Measurements from ENCODE around the gene ACAD8.

ACAD8 gene

DNA sequence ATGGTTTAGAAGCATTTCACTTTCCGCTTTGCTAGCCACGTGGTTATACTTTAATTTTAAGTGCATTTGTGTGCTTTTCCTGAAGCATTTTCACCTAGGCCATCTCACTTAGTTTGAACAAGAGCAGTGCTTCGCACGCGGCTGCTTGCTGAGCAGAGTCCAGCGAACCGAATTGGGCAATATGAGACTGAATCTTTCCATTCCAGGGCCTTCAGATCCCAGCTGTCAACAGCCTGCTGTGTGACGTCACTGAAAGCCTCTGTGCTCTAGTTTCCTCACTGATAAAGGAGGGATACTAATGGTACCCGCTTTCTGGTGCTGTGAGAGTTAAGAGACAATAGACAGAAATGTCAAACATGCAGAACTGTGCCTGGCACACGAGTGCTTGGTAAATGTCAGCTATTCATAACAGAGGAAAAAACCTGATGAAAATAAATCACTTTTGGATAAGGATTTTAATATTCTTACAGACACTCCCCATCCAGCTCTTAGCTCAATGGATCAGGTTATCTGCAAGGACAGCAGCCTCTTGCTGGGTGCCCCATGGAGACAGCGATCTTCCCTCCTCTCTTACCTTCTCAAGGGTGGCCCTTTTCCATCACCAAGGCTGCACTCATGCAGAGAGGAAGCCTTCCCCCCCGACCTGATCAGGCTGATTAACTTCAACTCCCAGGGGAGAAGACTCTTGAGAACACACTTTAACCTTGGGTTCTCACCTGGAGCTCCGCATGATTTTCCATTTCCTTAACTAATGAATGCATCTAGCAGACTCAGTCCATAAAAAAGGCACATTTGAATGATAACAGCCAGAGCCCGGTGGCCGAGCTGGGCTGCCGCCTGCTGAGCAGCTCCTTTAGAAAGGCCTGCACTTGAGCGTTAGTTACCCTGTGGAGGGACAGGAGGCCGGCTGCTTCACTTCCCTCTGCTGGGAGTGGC, 19.3 kb downstream of the ACAD8 start:
- no peak overlapping the region for H3K4me3 ChIP-seq (ENCODE audit: low read depth, low read length)
- TF ChIP-seq, protein P1, sequence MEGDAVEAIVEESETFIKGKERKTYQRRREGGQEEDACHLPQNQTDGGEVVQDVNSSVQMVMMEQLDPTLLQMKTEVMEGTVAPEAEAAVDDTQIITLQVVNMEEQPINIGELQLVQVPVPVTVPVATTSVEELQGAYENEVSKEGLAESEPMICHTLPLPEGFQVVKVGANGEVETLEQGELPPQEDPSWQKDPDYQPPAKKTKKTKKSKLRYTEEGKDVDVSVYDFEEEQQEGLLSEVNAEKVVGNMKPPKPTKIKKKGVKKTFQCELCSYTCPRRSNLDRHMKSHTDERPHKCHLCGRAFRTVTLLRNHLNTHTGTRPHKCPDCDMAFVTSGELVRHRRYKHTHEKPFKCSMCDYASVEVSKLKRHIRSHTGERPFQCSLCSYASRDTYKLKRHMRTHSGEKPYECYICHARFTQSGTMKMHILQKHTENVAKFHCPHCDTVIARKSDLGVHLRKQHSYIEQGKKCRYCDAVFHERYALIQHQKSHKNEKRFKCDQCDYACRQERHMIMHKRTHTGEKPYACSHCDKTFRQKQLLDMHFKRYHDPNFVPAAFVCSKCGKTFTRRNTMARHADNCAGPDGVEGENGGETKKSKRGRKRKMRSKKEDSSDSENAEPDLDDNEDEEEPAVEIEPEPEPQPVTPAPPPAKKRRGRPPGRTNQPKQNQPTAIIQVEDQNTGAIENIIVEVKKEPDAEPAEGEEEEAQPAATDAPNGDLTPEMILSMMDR (IDR thresholded peaks at IDR 0.05; ENCODE audit: low read depth, low read length), result no peak
- TF ChIP-seq POLR2A (IDR thresholded peaks at IDR 0.05; ENCODE audit: extremely low read depth, insufficient read length), result no peak
- no peak for TF ChIP-seq MAX (IDR thresholded peaks at IDR 0.05; ENCODE audit: low read depth, low read length)
- no peak for TF ChIP-seq MYC (IDR thresholded peaks at IDR 0.05; ENCODE audit: low read depth, low read length)
- no peak for DNase-seq (ENCODE audit: low read depth)

GRCh38 chr11:134273317-134273712, 19.9 kb downstream of the ACAD8 start:
- H3K4me3 ChIP-seq (ENCODE audit: low read depth, low read length), result no peak overlapping the region
- no peak for DNase-seq (ENCODE audit: low read depth)
- TF ChIP-seq, protein P1 (IDR thresholded peaks at IDR 0.05; ENCODE audit: low read depth, low read length), result no peak
- TF ChIP-seq POLR2A (IDR thresholded peaks at IDR 0.05; ENCODE audit: extremely low read depth, insufficient read length), result no peak
- TF ChIP-seq MAX (IDR thresholded peaks at IDR 0.05; ENCODE audit: low read depth, low read length), result no peak
- TF ChIP-seq MYC (IDR thresholded peaks at IDR 0.05; ENCODE audit: low read depth, low read length), result no peak

DNA sequence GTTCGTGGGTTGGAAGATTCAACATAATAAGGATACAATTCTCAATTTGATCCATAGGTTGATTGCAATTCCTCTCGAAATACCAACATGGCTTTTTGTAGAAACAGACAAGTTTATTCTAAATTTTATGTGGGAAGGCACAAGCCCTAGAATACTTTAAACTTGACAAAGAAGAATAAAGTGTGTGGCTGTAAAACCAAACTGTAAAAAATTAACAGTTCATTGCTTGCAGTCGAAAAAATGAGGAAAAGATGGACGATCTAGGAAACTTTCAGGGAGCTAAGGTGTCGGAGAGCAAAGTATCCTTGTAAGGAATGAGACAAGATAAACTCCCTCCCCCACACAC, 21.8 kb downstream of the ACAD8 start:
- DNase-seq (ENCODE audit: low read depth), result no peak
- no peak overlapping the region for H3K4me3 ChIP-seq (ENCODE audit: low read depth, low read length)
- TF ChIP-seq POLR2A (IDR thresholded peaks at IDR 0.05; ENCODE audit: extremely low read depth, insufficient read length), result no peak
- TF ChIP-seq MAX (IDR thresholded peaks at IDR 0.05; ENCODE audit: low read depth, low read length), result no peak

- TF ChIP-seq POLR2A (IDR thresholded peaks at IDR 0.05; ENCODE audit: extremely low read depth, insufficient read length) (no peak), MYC (IDR thresholded peaks at IDR 0.05; ENCODE audit: low read depth, low read length) (no peak), MAX (IDR thresholded peaks at IDR 0.05; ENCODE audit: low read depth, low read length) (no peak)
- TF ChIP-seq, protein P1 (IDR thresholded peaks at IDR 0.05; ENCODE audit: low read depth, low read length), result no peak
- no peak for DNase-seq (ENCODE audit: low read depth)
- H3K4me3 ChIP-seq (ENCODE audit: low read depth, low read length), result no peak within 1 kb of the TSS
These were observed 22.4 kb downstream of the ACAD8 start, which contains the start of gene GLB1L3 for GRCh38 chr11:134275534-134276395. GLB1L3 (plus strand) TSS chr11:134276379; CDS start chr11:134276741, 362 bp downstream.

- no peak for DNase-seq (ENCODE audit: low read depth)
- H3K4me3 ChIP-seq (ENCODE audit: low read depth, low read length), result no peak overlapping the region
- TF ChIP-seq, protein P1 (IDR thresholded peaks at IDR 0.05; ENCODE audit: low read depth, low read length), result no peak
- TF ChIP-seq POLR2A (IDR thresholded peaks at IDR 0.05; ENCODE audit: extremely low read depth, insufficient read length) (no peak), MYC (IDR thresholded peaks at IDR 0.05; ENCODE audit: low read depth, low read length) (no peak), MAX (IDR thresholded peaks at IDR 0.05; ENCODE audit: low read depth, low read length) (no peak)
These were observed 23.2 kb downstream of the ACAD8 start for GRCh38 chr11:134276396-134277182.

Measured in NB4 (cell line).